A673 (cell line): Measurements from ENCODE around the gene ESR1. TPM values are rescaled to one million over a fixed set of nuclear protein-coding genes. Genes with fewer than 3 reads are reported as not detected.

Experiments used
- BruUV-seq: library from RNA; stranded (reverse); fragments of 400-500 nt; replicated peaks from 2 replicates; lab custom pipeline; 2021; lab: Mats Ljungman, UMichigan
- CTCF ChIA-PET: fragments of 300-600 bp; sonication (Branson Sonifier 250); formaldehyde crosslinking; loops from one replicate; lab custom pipeline; 2022; ENCODE audit warnings: antibody characterized with exemption; lab: Charles Lee
- POLR2A ChIA-PET: fragments of 300-600 bp; sonication (Branson Sonifier 250); formaldehyde crosslinking; loops from one replicate; lab custom pipeline; 2022; ENCODE audit warnings: antibody characterized with exemption; ENCODE audit not compliant: low non-redundant PET; lab: Charles Lee
- DNase-seq: peaks from one replicate; pipeline ENCODE4 v3.0.0-alpha.2; 2015; ENCODE audit warnings: low spot score
- H3K27ac ChIP-seq: fragments of 200-600 bp; sonication (generic); 2 replicates; pipeline ENCODE4 v1.5.1; 2016; ENCODE audit warnings: mixed run types, low read depth, mild to moderate bottlenecking, mixed read lengths, antibody characterized with exemption, low read length; ENCODE audit not compliant: poor library complexity, severe bottlenecking
- H3K27me3 ChIP-seq: fragments of 200-600 bp; sonication (generic); replicated peaks from 2 replicates; pipeline ENCODE4 v1.6.1; 2017; ENCODE audit warnings: mixed run types, low read depth, mild to moderate bottlenecking, mixed read lengths, antibody characterized with exemption, low read length; ENCODE audit not compliant: insufficient read depth, poor library complexity
- H3K36me3 ChIP-seq: fragments of 200-600 bp; sonication (generic); 2 replicates; pipeline ENCODE4 v1.6.1; 2016; ENCODE audit warnings: mixed run types, mild to moderate bottlenecking, mixed read lengths, antibody characterized with exemption, low read length; ENCODE audit not compliant: insufficient read depth, poor library complexity, severe bottlenecking
- H3K4me1 ChIP-seq: fragments of 200-600 bp; sonication (generic); 2 replicates; pipeline ENCODE4 v1.6.1; 2017; ENCODE audit warnings: mixed run types, mild to moderate bottlenecking, mixed read lengths, antibody characterized with exemption, low read length; ENCODE audit not compliant: insufficient read depth, poor library complexity, severe bottlenecking
- H3K4me3 ChIP-seq: fragments of 200-600 bp; sonication (generic); 2 replicates; pipeline ENCODE4 v1.5.1; 2016; ENCODE audit warnings: low read depth, mixed run types, mild to moderate bottlenecking, mixed read lengths, low read length; ENCODE audit not compliant: poor library complexity, severe bottlenecking
- H3K9me3 ChIP-seq: fragments of 200-600 bp; sonication (generic); 2 replicates; pipeline ENCODE4 v1.6.1; 2016; ENCODE audit warnings: mixed run types, low read depth, mild to moderate bottlenecking, mixed read lengths, antibody characterized with exemption, low read length; ENCODE audit not compliant: poor library complexity, severe bottlenecking
- CTCF ChIP-seq: fragments of 300-800, 200-600 bp; sonication (generic); conservative IDR thresholded peaks from 2 replicates; pipeline ENCODE4 v1.5.1; 2017; ENCODE audit warnings: low read depth, mild to moderate bottlenecking, antibody characterized with exemption, low read length, moderate library complexity, mixed read lengths
- EZH2 ChIP-seq: fragments of 200-600 bp; sonication (generic); IDR thresholded peaks from 2 replicates; pipeline ENCODE4 v1.6.1; 2017; ENCODE audit warnings: borderline replicate concordance, low read depth, mild to moderate bottlenecking, mixed read lengths, antibody characterized with exemption, low read length; ENCODE audit not compliant: poor library complexity, severe bottlenecking
- intact Hi-C: fragments of 100-400 bp; cut with micrococcal nuclease; formaldehyde crosslinking; loops from one replicate; pipeline ENCODE4 v1.10.0; 2022; ENCODE audit not compliant: unreplicated experiment
- total RNA-seq: library from RNA; stranded (reverse); gene quantifications from 2 replicates; pipeline ENCODE4 v1.2.3, GENCODE V29; 2021

The ESR1 gene
- total RNA-seq, 1 experiment from 2014 or later: not detected

GRCh38 chr6:152004036-152004566 lies 196.6 kb downstream of the ESR1 start:
- H3K4me3 ChIP-seq: no peak overlapping the region
- no peaks in the 10 kb centered on the region for H3K36me3 ChIP-seq
- no peaks in the 10 kb centered on the region for H3K27me3 ChIP-seq
- H3K27ac ChIP-seq: no peak overlapping the region
- ChIA-PET CTCF (no interaction called here), POLR2A (no interaction called here)
- DNase-seq: no peak
- no TSS peak for BruUV-seq
- TF ChIP-seq EZH2 (no peak), CTCF (no peak)
- no peaks in the 10 kb centered on the region for H3K9me3 ChIP-seq
- intact Hi-C loops: no loop called here
- no peaks in the 10 kb centered on the region for H3K4me1 ChIP-seq

GRCh38 chr6:152004896-152005295 lies 197.4 kb downstream of the ESR1 start:
- TF ChIP-seq CTCF (no peak), EZH2 (no peak)
- ChIA-PET CTCF (no interaction called here), POLR2A (no interaction called here)
- intact Hi-C loops: no loop called here
- Histone ChIP-seq H3K4me3 (no peak overlapping the region), H3K9me3 (no peaks in the 10 kb centered on the region), H3K36me3 (no peaks in the 10 kb centered on the region), H3K27me3 (no peaks in the 10 kb centered on the region), H3K27ac (no peak overlapping the region), H3K4me1 (no peaks in the 10 kb centered on the region)
- BruUV-seq: no TSS peak
- DNase-seq: no peak

- DNase-seq: no peak
- TF ChIP-seq EZH2: no peak
- TF ChIP-seq CTCF: no peak
- H3K27me3 ChIP-seq: no peaks in the 10 kb centered on the region
- H3K27ac ChIP-seq: no peak overlapping the region
- ChIA-PET POLR2A (no interaction called here), CTCF (no interaction called here)
- H3K36me3 ChIP-seq: no peaks in the 10 kb centered on the region
- no peak overlapping the region for H3K4me3 ChIP-seq
- H3K9me3 ChIP-seq: no peaks in the 10 kb centered on the region
- H3K4me1 ChIP-seq: no peaks in the 10 kb centered on the region
- intact Hi-C loops: no loop called here
- BruUV-seq: no TSS peak
Observed at GRCh38 chr6:152008779-152009178, 201.3 kb downstream of the ESR1 start.
